ENCODE data around the gene HPSE2. TPM values are rescaled to one million over a fixed set of nuclear protein-coding genes. Genes with fewer than 3 reads are reported as not detected.

Gene HPSE2
- total and polyA plus RNA-seq, 4 donors: 0.05 TPM; not detected in 3

DNA sequence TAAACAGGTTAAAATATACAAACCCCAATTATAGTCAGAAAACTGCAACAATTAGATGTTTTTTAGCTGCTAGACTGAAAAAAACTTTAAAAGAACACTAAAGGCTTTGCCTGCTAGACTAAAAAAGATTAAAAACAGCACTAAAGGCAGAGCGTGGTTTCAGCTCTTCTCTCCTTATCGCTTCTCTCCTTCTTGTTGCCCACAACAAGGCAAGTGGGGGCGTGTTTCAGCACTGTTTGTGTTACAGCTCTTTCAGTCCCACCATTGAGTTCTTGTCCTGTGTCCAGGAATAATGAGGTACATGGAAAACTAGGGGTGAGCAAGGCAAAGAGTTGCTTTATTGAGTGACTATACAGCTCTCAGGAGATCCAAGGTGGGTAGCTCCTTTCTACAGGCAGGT, 112.3 kb downstream of the HPSE2 start:
- H3K9me3 ChIP-seq (ENCODE audit: control insufficient read depth in 4 of 4, low read length in 3 of 4): no peaks in the 10 kb centered on the region
- H3K4me3 ChIP-seq (ENCODE audit: low read depth in 1 of 3, low read length in 3 of 3): no peak overlapping the region
- no peak for DNase-seq (ENCODE audit: low spot score)
- no peaks in the 10 kb centered on the region for H3K4me1 ChIP-seq (ENCODE audit: control insufficient read depth in 4 of 4, insufficient read depth in 4 of 4, low read length in 3 of 4)
- TF ChIP-seq REST (IDR thresholded peaks at IDR 0.05): no peak
- no peak for TF ChIP-seq TAF1 (conservative IDR thresholded peaks at IDR 0.05)
- TF ChIP-seq RAD21 (IDR thresholded peaks at IDR 0.05): no peak
- TF ChIP-seq GABPA (IDR thresholded peaks at IDR 0.05 in 1 of 2, conservative IDR thresholded peaks at IDR 0.05 in 1 of 2): no peak
- no peak for TF ChIP-seq HNF4G (IDR thresholded peaks at IDR 0.05)
- TF ChIP-seq CTCF (IDR thresholded peaks at IDR 0.05; ENCODE audit: low read depth, low read length, missing input control): no peak
- TF ChIP-seq RXRA (IDR thresholded peaks at IDR 0.05): no peak
- no peak for TF ChIP-seq EGR1 (IDR thresholded peaks at IDR 0.05; ENCODE audit: low read depth in 2 of 2)
- TF ChIP-seq FOXA1 (IDR thresholded peaks at IDR 0.05): no peak
- TF ChIP-seq JUND (IDR thresholded peaks at IDR 0.05): no peak
- TF ChIP-seq SP1 (IDR thresholded peaks at IDR 0.05): no peak
- TF ChIP-seq HNF4A (conservative IDR thresholded peaks at IDR 0.05): no peak
- TF ChIP-seq MAX (IDR thresholded peaks at IDR 0.05): no peak
- TF ChIP-seq YY1 (IDR thresholded peaks at IDR 0.05): no peak
- no peak overlapping the region for H3K9ac ChIP-seq (ENCODE audit: low read depth in 1 of 2, low read length in 2 of 2)
- no peaks in the 10 kb centered on the region for H3K36me3 ChIP-seq (ENCODE audit: control insufficient read depth in 4 of 4, insufficient read depth in 3 of 4, low read depth in 1 of 4, low read length in 3 of 4)
- WGBS: 81% methylated on average over 3 of the region's 3 CpGs
- H3K27me3 ChIP-seq (ENCODE audit: control insufficient read depth in 4 of 4, insufficient read depth in 4 of 4, low read length in 3 of 4): no peaks in the 10 kb centered on the region
- no peak overlapping the region for H3K27ac ChIP-seq (ENCODE audit: low read depth in 1 of 2, low read length in 2 of 2)

GRCh38 chr10:99119258-99119748, 116.3 kb downstream of the HPSE2 start:
- TF ChIP-seq JUND (IDR thresholded peaks at IDR 0.05): no peak
- TF ChIP-seq, protein P1, sequence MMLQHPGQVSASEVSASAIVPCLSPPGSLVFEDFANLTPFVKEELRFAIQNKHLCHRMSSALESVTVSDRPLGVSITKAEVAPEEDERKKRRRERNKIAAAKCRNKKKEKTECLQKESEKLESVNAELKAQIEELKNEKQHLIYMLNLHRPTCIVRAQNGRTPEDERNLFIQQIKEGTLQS (IDR thresholded peaks at IDR 0.05): no peak
- TF ChIP-seq REST (IDR thresholded peaks at IDR 0.05): no peak
- no peak for TF ChIP-seq FOXA1 (IDR thresholded peaks at IDR 0.05)
- TF ChIP-seq EGR1 (IDR thresholded peaks at IDR 0.05; ENCODE audit: low read depth in 2 of 2): no peak
- no peak for TF ChIP-seq TAF1 (conservative IDR thresholded peaks at IDR 0.05)
- TF ChIP-seq MAX (IDR thresholded peaks at IDR 0.05): no peak
- TF ChIP-seq SP1 (IDR thresholded peaks at IDR 0.05): no peak
- TF ChIP-seq YY1 (IDR thresholded peaks at IDR 0.05): no peak
- no peak overlapping the region for H3K27ac ChIP-seq (ENCODE audit: low read depth in 1 of 2, low read length in 2 of 2)
- DNase-seq (ENCODE audit: low spot score): no peak
- H3K27me3 ChIP-seq (ENCODE audit: control insufficient read depth in 4 of 4, insufficient read depth in 4 of 4, low read length in 3 of 4): no peaks in the 10 kb centered on the region
- no peaks in the 10 kb centered on the region for H3K9me3 ChIP-seq (ENCODE audit: control insufficient read depth in 4 of 4, low read length in 3 of 4)
- no peak overlapping the region for H3K4me3 ChIP-seq (ENCODE audit: low read depth in 1 of 3, low read length in 3 of 3)
- no peaks in the 10 kb centered on the region for H3K4me1 ChIP-seq (ENCODE audit: control insufficient read depth in 4 of 4, insufficient read depth in 4 of 4, low read length in 3 of 4)
- H3K9ac ChIP-seq (ENCODE audit: low read depth in 1 of 2, low read length in 2 of 2): no peak overlapping the region
- H3K36me3 ChIP-seq (ENCODE audit: control insufficient read depth in 4 of 4, insufficient read depth in 3 of 4, low read depth in 1 of 4, low read length in 3 of 4): no peaks in the 10 kb centered on the region
